ENCODE results near the gene ASB10.

DNA sequence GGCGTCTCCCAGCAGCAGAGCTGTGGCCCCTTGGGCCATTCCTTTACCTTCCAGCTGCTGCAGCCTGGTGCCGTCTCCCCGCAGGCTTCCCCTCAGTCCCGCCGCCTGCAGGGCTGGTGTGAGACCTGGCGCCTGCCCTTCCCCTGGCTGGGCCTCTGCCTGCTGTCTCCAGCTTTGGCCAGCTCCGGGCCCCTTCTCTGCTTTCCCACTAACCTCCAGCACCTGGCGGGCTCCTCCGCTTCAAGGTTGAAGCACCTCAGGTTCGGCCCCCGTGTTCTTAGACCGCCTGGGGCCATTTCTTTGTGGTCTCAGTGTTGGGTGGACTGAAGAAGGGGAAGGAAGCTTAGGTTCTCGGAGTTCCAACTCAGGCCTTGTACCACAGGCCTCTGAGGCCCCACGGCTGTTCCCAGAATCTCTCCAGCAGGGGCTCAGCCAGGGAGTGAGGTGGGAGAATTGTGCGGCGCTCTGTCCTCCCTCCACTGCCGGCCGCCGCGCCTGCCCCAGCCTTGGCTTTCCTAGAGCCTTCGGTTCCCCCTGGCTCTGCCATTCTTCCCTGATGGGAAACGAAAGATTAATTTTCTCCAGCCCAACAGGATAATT is 49.9 kb downstream of the ASB10 start:
- TF ChIP-seq POLR2AphosphoS5 (IDR thresholded peaks at IDR 0.05; ENCODE audit: low read depth, low read length) = no peak
- TF ChIP-seq POLR2A (IDR thresholded peaks at IDR 0.05; ENCODE audit: low read depth, low read length) = no peak
- TF ChIP-seq TAF1 (IDR thresholded peaks at IDR 0.05; ENCODE audit: low read depth, low read length) = no peak
- TF ChIP-seq SPI1 (IDR thresholded peaks at IDR 0.05; ENCODE audit: low read depth, low read length) = no peak
- TF ChIP-seq PAX5 (IDR thresholded peaks at IDR 0.05; ENCODE audit: insufficient read depth, low read length, severe bottlenecking) = no peak
- TF ChIP-seq POU2F2 (IDR thresholded peaks at IDR 0.05; ENCODE audit: low read depth, low read length) = no peak
